Measurements from ENCODE around the gene IL17RC.

DNA sequence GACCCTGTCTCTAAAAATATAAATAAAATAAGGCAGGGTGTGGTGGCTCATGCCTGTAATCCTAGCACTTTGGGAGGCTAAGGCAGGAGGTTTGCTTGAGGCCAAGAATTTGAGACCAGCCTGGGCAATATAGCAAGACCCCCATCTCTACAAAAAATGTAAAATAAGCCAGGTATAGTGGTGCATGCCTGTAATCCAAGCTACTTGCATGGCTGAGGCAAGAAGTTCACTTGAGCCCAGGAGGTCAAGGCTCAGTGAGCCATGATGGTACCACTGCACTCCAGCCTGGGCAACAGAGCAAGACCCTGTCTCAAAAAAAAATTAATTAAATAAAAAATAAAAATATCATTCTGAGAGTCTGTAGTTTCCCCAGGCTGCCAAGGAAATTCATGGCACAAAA is 30.6 kb upstream of the IL17RC start:
- no peak for TF ChIP-seq POLR2A (IDR thresholded peaks at IDR 0.05)
- no peak for TF ChIP-seq CTCF (IDR thresholded peaks at IDR 0.05)

All from body of pancreas (tissue), 4 donors.